Endodermal cell (in vitro differentiated cells): ENCODE data around the gene CASK. TPM values are rescaled to one million over a fixed set of nuclear protein-coding genes. Genes with fewer than 3 reads are reported as not detected.

Source experiments
- DNase-seq: peaks from one replicate; pipeline ENCODE4 v3.0.0-alpha.2; 2017
- H3K27ac ChIP-seq: 2 replicates; pipeline ENCODE4 v1.5.1; 2013; ENCODE audit warnings: mild to moderate bottlenecking, low read depth, low read length, moderate library complexity
- H3K27me3 ChIP-seq: 2 replicates; pipeline ENCODE4 v1.6.1; 2013; ENCODE audit warnings: mild to moderate bottlenecking, low read length, moderate library complexity; ENCODE audit not compliant: insufficient read depth, control insufficient read depth, poor library complexity, severe bottlenecking
- H3K36me3 ChIP-seq: 2 replicates; pipeline ENCODE4 v1.7.0; 2013; ENCODE audit warnings: mild to moderate bottlenecking, low read length, moderate library complexity; ENCODE audit not compliant: control insufficient read depth, insufficient read depth
- H3K4me1 ChIP-seq: one replicate; pipeline ENCODE4 v1.7.0; 2013; ENCODE audit warnings: low read length; ENCODE audit not compliant: control insufficient read depth, insufficient read depth
- H3K4me3 ChIP-seq: 2 replicates; pipeline ENCODE4 v1.5.1; 2013; ENCODE audit warnings: mild to moderate bottlenecking, low read length, moderate library complexity
- H3K9ac ChIP-seq: 2 replicates; pipeline ENCODE4 v1.6.1; 2013; ENCODE audit warnings: mild to moderate bottlenecking, low read length, moderate library complexity; ENCODE audit not compliant: poor library complexity, severe bottlenecking; ENCODE audit errors: extremely low read depth
- H3K9me3 ChIP-seq: 2 replicates; pipeline ENCODE4 v1.6.1; 2013; ENCODE audit warnings: mild to moderate bottlenecking, low read length, moderate library complexity; ENCODE audit not compliant: control insufficient read depth
- H3K27ac Mint-ChIP-seq: 2 replicates; pipeline ENCODE4 v1.8.0; 2020; ENCODE audit warnings: mixed read lengths
- H3K27me3 Mint-ChIP-seq: 2 replicates; pipeline ENCODE4 v1.8.0; 2021; ENCODE audit warnings: mild to moderate bottlenecking, mixed read lengths; ENCODE audit not compliant: insufficient read depth
- H3K36me3 Mint-ChIP-seq: 2 replicates; pipeline ENCODE4 v1.8.0; 2020; ENCODE audit warnings: low read depth, mixed read lengths
- H3K4me1 Mint-ChIP-seq: 2 replicates; pipeline ENCODE4 v1.8.0; 2020; ENCODE audit warnings: mixed read lengths
- H3K4me3 Mint-ChIP-seq: 2 replicates; pipeline ENCODE4 v1.8.0; 2020; ENCODE audit warnings: mild to moderate bottlenecking, moderate library complexity, mixed read lengths
- H3K9me3 Mint-ChIP-seq: 2 replicates; pipeline ENCODE4 v1.8.0; 2020; ENCODE audit warnings: mild to moderate bottlenecking, mixed read lengths
- WGBS, 2 experiments: methylation state at CpG; one replicate each; pipeline versions ENCODE4 v1.1.5 to v1.1.7; 2013; ENCODE audit warnings: missing lambda C conversion rate in 2 of 2, mixed read lengths in 1 of 2; ENCODE audit not compliant: insufficient coverage in 1 of 2, insufficient read length in 1 of 2; 5-methylcytosine and 5-hydroxymethylcytosine counted together
- total RNA-seq, 2 donors: library from RNA; stranded (reverse); fragmentation: NEBNext Ultra II Directional in 1 of 2; extraction: Animal tissue kit (Norgen Biotek cat#: 25700) in 1 of 2; gene quantifications; 2 replicates in 1 of 2; 3 replicates in 1 of 2; pipeline ENCODE4 v1.2.1, GENCODE V29; 2021
- TF ChIP-seq, protein P1 (sequence below): fragments of 200-600 bp; sonication (generic); conservative IDR thresholded peaks from 2 replicates; pipeline ENCODE4 v1.5.0; 2021; ENCODE audit warnings: antibody characterized with exemption, mild to moderate bottlenecking

CASK gene
- total RNA-seq, 2 donors from 2014 or later, result 79.1 to 87.1 TPM

DNA sequence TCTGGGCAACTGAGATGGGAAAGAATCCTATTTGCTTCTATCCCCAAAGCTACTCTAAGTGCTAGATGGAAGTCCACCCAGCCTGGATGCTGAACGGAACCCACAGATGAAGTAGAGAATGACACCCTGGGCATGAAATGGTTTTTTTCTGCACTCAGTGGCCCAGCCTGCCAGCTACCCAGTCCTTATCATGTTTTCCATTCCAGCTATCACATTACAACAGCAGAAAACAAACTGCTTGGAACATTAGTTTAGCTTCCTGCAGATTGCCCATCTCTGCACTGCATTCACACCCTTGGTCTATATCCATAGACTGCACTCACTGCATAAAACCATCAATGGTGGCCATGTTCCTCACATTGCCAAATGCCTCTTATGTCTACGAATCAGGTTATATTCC, 397.1 kb downstream of the CASK start:
- Histone ChIP-seq H3K4me3 (no peak overlapping the region), H3K27ac (no peak overlapping the region), H3K27me3 (no peaks in the 10 kb centered on the region), H3K36me3 (peaks cover 20% of the 10 kb centered on the region), H3K4me1 (peaks cover 14% of the 10 kb centered on the region), H3K9ac (no peak overlapping the region), H3K9me3 (no peaks in the 10 kb centered on the region)
- Mint-ChIP-seq H3K4me1 (peaks cover 28% of the 10 kb centered on the region), H3K27me3 (no peaks in the 10 kb centered on the region), H3K9me3 (peaks cover 39% of the 10 kb centered on the region), H3K27ac (no peak overlapping the region), H3K36me3 (peaks cover 12% of the 10 kb centered on the region), H3K4me3 (no peak overlapping the region)
- TF ChIP-seq, protein P1, sequence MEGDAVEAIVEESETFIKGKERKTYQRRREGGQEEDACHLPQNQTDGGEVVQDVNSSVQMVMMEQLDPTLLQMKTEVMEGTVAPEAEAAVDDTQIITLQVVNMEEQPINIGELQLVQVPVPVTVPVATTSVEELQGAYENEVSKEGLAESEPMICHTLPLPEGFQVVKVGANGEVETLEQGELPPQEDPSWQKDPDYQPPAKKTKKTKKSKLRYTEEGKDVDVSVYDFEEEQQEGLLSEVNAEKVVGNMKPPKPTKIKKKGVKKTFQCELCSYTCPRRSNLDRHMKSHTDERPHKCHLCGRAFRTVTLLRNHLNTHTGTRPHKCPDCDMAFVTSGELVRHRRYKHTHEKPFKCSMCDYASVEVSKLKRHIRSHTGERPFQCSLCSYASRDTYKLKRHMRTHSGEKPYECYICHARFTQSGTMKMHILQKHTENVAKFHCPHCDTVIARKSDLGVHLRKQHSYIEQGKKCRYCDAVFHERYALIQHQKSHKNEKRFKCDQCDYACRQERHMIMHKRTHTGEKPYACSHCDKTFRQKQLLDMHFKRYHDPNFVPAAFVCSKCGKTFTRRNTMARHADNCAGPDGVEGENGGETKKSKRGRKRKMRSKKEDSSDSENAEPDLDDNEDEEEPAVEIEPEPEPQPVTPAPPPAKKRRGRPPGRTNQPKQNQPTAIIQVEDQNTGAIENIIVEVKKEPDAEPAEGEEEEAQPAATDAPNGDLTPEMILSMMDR, result no peak
- no peak for DNase-seq
- WGBS, 2 experiments, result 100% methylated on average over 1 to 2 of the region's 2 CpGs

- H3K27ac Mint-ChIP-seq, result no peak overlapping the region
- TF ChIP-seq, protein P1, result no peak
These were observed 400.7 kb downstream of the CASK start for GRCh38 chrX:41522671-41523070.

DNA sequence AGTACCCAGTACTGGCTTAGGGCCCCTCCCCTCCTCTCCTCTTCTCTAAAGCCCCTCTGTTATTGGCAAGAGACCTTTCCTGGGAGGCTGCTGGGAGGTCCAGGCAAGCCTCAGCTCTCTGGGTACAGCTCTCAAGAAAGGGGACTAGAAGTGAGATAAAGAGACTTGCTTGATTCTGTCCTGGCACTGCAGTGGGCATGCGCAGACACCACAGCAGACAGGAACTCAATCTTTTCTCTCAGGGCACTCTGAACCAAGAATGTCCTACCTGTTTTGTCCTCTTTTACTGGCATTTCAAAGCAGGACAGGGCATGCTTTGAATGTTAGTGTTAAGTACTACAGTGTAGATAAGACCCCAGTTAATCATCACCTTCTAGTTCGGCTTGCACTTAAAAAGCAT, 401.3 kb downstream of the CASK start:
- H3K27ac ChIP-seq, result no peak overlapping the region
- H3K27me3 ChIP-seq, result no peaks in the 10 kb centered on the region
- no peak overlapping the region for H3K4me3 ChIP-seq
- DNase-seq, result no peak
- peaks cover 43% of the 10 kb centered on the region for H3K9me3 Mint-ChIP-seq
- H3K27ac Mint-ChIP-seq, result peak overlapping the region; percentile 44
- TF ChIP-seq, protein P1, result no peak
- peaks cover 44% of the 10 kb centered on the region for H3K4me1 Mint-ChIP-seq
- no peak overlapping the region for H3K9ac ChIP-seq
- no peaks in the 10 kb centered on the region for H3K9me3 ChIP-seq
- H3K36me3 Mint-ChIP-seq, result peaks cover 9% of the 10 kb centered on the region
- peaks cover 9% of the 10 kb centered on the region for H3K36me3 ChIP-seq
- no peaks in the 10 kb centered on the region for H3K27me3 Mint-ChIP-seq
- WGBS, 2 experiments, result 83% methylated on average over 2 of the region's 2 CpGs; no CpG with 5 or more reads in 1 of the 2 experiments
- H3K4me1 ChIP-seq, result peaks cover 14% of the 10 kb centered on the region
- no peak overlapping the region for H3K4me3 Mint-ChIP-seq

More at GRCh38 chrX:41522671-41523070, 400.7 kb downstream of the CASK start:
- 87% methylated on average over 3 to 4 of the region's 4 CpGs for WGBS, 2 experiments
- Mint-ChIP-seq H3K36me3 (peaks cover 9% of the 10 kb centered on the region), H3K4me3 (no peak overlapping the region), H3K9me3 (peaks cover 37% of the 10 kb centered on the region), H3K4me1 (peaks cover 39% of the 10 kb centered on the region), H3K27me3 (no peaks in the 10 kb centered on the region)
- no peaks in the 10 kb centered on the region for H3K9me3 ChIP-seq
- H3K27ac ChIP-seq, result no peak overlapping the region
- no peak overlapping the region for H3K9ac ChIP-seq
- H3K36me3 ChIP-seq, result peaks cover 15% of the 10 kb centered on the region
- DNase-seq, result no peak
- H3K4me3 ChIP-seq, result no peak overlapping the region
- peaks cover 14% of the 10 kb centered on the region for H3K4me1 ChIP-seq
- no peaks in the 10 kb centered on the region for H3K27me3 ChIP-seq
